Measurements from ENCODE around the gene MOB4. TPM values are rescaled to one million over a fixed set of nuclear protein-coding genes. Genes with fewer than 3 reads are reported as not detected.

The MOB4 gene
- total RNA-seq, 6 experiments from 2014 or later: 30.1 to 38.6 (median 34.4) TPM

GRCh38 chr2:197515315-197515738 lies 539 bp upstream of the MOB4 start:
- peak overlapping the region; percentile 100 for H3K4me3 Mint-ChIP-seq
- H3K27me3 Mint-ChIP-seq (ENCODE audit: insufficient read depth): no peaks in the 10 kb centered on the region; the same call in 1 of the 2 replicates
- TF ChIP-seq CTCF (IDR thresholded peaks at IDR 0.05): no peak
- H3K27ac Mint-ChIP-seq: peak overlapping the region; percentile 92
- peaks cover 6% of the 10 kb centered on the region; the same call in 1 of the 2 replicates for H3K36me3 Mint-ChIP-seq (ENCODE audit: low read depth)
- DNase-seq: no peak
- peaks cover 36% of the 10 kb centered on the region for H3K4me1 Mint-ChIP-seq (ENCODE audit: low read depth)
- H3K9me3 Mint-ChIP-seq: no peaks in the 10 kb centered on the region

DNA sequence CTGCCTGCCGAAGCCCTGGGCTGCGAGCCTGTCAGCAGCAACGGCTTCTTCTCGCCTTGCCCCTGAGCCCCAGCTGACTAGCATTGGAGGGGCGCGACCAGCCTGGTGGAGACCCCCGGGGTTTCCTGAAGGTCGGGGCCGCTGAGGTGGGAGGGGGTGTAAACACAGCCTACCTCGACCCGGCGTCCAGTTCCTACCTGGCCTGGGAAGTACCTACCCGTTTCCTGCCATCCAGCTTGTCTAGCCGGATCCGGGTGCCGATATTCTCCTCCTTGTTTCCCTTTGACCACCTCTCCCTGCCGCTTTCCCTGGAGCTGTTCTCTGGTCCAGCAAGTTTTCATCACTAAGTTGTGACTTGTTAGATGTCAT lies 511 bp downstream of the MOB4 start:
- peaks cover 15% of the 10 kb centered on the region for H3K36me3 Mint-ChIP-seq (ENCODE audit: low read depth)
- no peak for DNase-seq
- H3K4me1 Mint-ChIP-seq (ENCODE audit: low read depth): peaks cover 36% of the 10 kb centered on the region
- peak overlapping the region; percentile 100 for H3K4me3 Mint-ChIP-seq
- TF ChIP-seq CTCF (IDR thresholded peaks at IDR 0.05): no peak
- no peaks in the 10 kb centered on the region; the same call in 1 of the 2 replicates for H3K27me3 Mint-ChIP-seq (ENCODE audit: insufficient read depth)
- H3K27ac Mint-ChIP-seq: peak overlapping the region; percentile 92
- no peaks in the 10 kb centered on the region for H3K9me3 Mint-ChIP-seq

- no peak for DNase-seq
- no peak overlapping the region for H3K27ac Mint-ChIP-seq
- peaks cover 15% of the 10 kb centered on the region for H3K36me3 Mint-ChIP-seq (ENCODE audit: low read depth)
- H3K27me3 Mint-ChIP-seq (ENCODE audit: insufficient read depth): no peaks in the 10 kb centered on the region; the same call in 1 of the 2 replicates
- peak overlapping the region; percentile 100 for H3K4me3 Mint-ChIP-seq
- no peak for TF ChIP-seq CTCF (IDR thresholded peaks at IDR 0.05)
- H3K4me1 Mint-ChIP-seq (ENCODE audit: low read depth): peaks cover 36% of the 10 kb centered on the region
- no peaks in the 10 kb centered on the region for H3K9me3 Mint-ChIP-seq
Measured at GRCh38 chr2:197517150-197517549, 1.3 kb downstream of the MOB4 start.

DNA sequence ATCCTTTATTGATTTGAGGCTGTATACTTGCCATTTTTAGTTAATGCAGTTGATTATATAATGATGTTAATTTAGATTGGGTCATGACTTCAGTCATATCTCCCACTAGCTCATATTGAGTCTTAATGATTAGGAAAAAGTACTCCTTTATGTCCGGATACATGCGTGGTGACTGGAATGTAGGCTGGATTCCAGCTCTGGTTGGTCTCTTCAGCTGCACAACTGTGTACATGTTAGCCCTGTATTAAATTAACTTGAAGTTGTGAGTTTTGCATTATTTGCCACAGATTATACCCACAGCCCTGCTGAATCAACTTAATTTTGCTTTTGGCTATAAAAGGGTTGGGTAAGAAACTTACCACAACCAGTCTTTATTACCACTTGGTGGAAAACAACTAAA lies 22.5 kb downstream of the MOB4 start:
- Mint-ChIP-seq H3K9me3 (no peaks in the 10 kb centered on the region), H3K27me3 (ENCODE audit: insufficient read depth) (no peaks in the 10 kb centered on the region), H3K27ac (no peak overlapping the region), H3K36me3 (ENCODE audit: low read depth) (peaks cover 41% of the 10 kb centered on the region), H3K4me3 (no peak overlapping the region), H3K4me1 (ENCODE audit: low read depth) (peaks cover 23% of the 10 kb centered on the region)
- TF ChIP-seq CTCF (IDR thresholded peaks at IDR 0.05): no peak
- DNase-seq: no peak

- no peak overlapping the region for H3K4me3 Mint-ChIP-seq
- no peak overlapping the region; the same call in 1 of the 2 replicates for H3K27ac Mint-ChIP-seq
- DNase-seq: no peak
- no peaks in the 10 kb centered on the region for H3K27me3 Mint-ChIP-seq (ENCODE audit: insufficient read depth)
- H3K9me3 Mint-ChIP-seq: no peaks in the 10 kb centered on the region
- H3K4me1 Mint-ChIP-seq (ENCODE audit: low read depth): peaks cover 15% of the 10 kb centered on the region; the same call in 1 of the 2 replicates
- no peak for TF ChIP-seq CTCF (IDR thresholded peaks at IDR 0.05)
- H3K36me3 Mint-ChIP-seq (ENCODE audit: low read depth): peaks cover 36% of the 10 kb centered on the region
Measured at GRCh38 chr2:197539734-197540133, 23.9 kb downstream of the MOB4 start.

DNA sequence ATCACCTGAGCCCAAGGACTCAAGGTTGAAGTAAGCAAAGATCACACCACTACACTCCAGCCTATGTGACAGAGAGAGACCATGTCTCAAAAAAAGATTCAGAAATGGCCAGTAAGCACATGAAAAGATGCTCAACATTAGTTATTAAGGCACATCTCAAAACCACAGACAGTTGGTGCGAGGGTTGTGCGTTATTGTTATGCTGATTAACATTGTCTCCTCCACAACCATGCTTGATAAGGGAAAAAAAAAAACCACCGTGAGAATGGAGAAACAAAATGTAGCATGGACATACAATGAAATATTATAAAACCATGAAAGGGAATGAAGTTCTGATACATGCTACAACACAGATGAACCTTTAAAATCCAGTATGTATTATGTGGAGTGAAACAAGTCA lies 27.3 kb downstream of the MOB4 start:
- no peak overlapping the region for H3K27ac Mint-ChIP-seq
- no peaks in the 10 kb centered on the region for H3K27me3 Mint-ChIP-seq (ENCODE audit: insufficient read depth)
- no peak for TF ChIP-seq CTCF (IDR thresholded peaks at IDR 0.05)
- H3K9me3 Mint-ChIP-seq: no peaks in the 10 kb centered on the region
- no peak overlapping the region for H3K4me3 Mint-ChIP-seq
- DNase-seq: no peak
- H3K36me3 Mint-ChIP-seq (ENCODE audit: low read depth): peaks cover 38% of the 10 kb centered on the region
- H3K4me1 Mint-ChIP-seq (ENCODE audit: low read depth): peaks cover 14% of the 10 kb centered on the region; the same call in 1 of the 2 replicates
